K562 (cell line): ENCODE measurements around the gene RHBDL3. TPM values are rescaled to one million over a fixed set of nuclear protein-coding genes. Genes with fewer than 3 reads are reported as not detected.

Source experiments
- ATF7 ChIP-seq: fragments of 450-650 bp; IDR thresholded peaks from 2 replicates; pipeline ENCODE4 v1.7.1; 2014; ENCODE audit warnings: mild to moderate bottlenecking, moderate library complexity
- DMBX1 ChIP-seq: fragments of 250-450 bp; sonication (Bioruptor Pico); IDR thresholded peaks from 2 replicates; pipeline ENCODE4 v1.8.0; 2022; ENCODE audit warnings: inconsistent platforms, mild to moderate bottlenecking, moderate library complexity, borderline replicate concordance
- FOXJ2 ChIP-seq: fragments of 200-800 bp; sonication (Bioruptor generic); IDR thresholded peaks from 2 replicates; pipeline ENCODE4 v1.6.1; 2016; ENCODE audit warnings: missing genetic modification characterization, missing compliant biosample characterization
- KLF1 ChIP-seq: fragments of 450-650 bp; IDR thresholded peaks from 2 replicates; pipeline ENCODE4 v1.6.1; 2016; ENCODE audit warnings: missing genetic modification characterization, missing compliant biosample characterization
- KLF13 ChIP-seq: fragments of 450-650 bp; IDR thresholded peaks from 2 replicates; pipeline ENCODE4 v1.6.1; 2016; ENCODE audit warnings: missing genetic modification characterization, low read depth, mild to moderate bottlenecking, missing compliant biosample characterization, moderate library complexity, borderline replicate concordance
- LARP7 ChIP-seq: fragments of 450-650 bp; IDR thresholded peaks from 2 replicates; pipeline ENCODE4 v1.6.1; 2016
- POLR2AphosphoS2 ChIP-seq: IDR thresholded peaks from 2 replicates; pipeline ENCODE4 v1.6.1; 2012; ENCODE audit warnings: low read length, improper control_type of control experiment
- TCFL5 ChIP-seq: fragments of 250-450 bp; sonication (Bioruptor Pico); conservative IDR thresholded peaks from 2 replicates; pipeline ENCODE4 v1.6.1; 2021; ENCODE audit warnings: mild to moderate bottlenecking, moderate library complexity, matching md5 sums
- polyA plus RNA-seq, 8 experiments: library from polyadenylated mRNA; depleted of rRNA in 4 of 8; stranded (reverse) in 5 of 8; unstranded in 3 of 8; fragments of >200 nt; fragmentation: Nextera tagmentation in 2 of 8; fragmentation: Illumina TruSeq in 1 of 8; extraction: Ambion mirVana in 2 of 8; extraction: Trizol in 1 of 8; gene quantifications; 2 replicates each; pipeline versions ENCODE4 v1.2.1 to v1.2.3, GENCODE V29; 2011 to 2014; ENCODE audit warnings: inconsistent platforms in 1 of 8, missing spikeins in 1 of 8
- total RNA-seq, 7 experiments: library from RNA; depleted of rRNA in 6 of 7; stranded (reverse); fragments of >200 nt in 6 of 7; fragmentation: Illumina TruSeq in 2 of 7; extraction: Trizol in 2 of 7; gene quantifications; 2 replicates each; pipeline versions ENCODE4 v1.2.1 to v1.2.3, GENCODE V29; 2011 to 2021; ENCODE audit warnings: low replicate concordance in 1 of 7
- TF ChIP-seq, protein P1 (sequence below): fragments of 250-450 bp; sonication (Bioruptor Pico); IDR thresholded peaks from 2 replicates; pipeline ENCODE4 v1.4.0; 2020; ENCODE audit warnings: mild to moderate bottlenecking, moderate library complexity
- TF ChIP-seq, protein P2 (sequence below): fragments of 450-650 bp; IDR thresholded peaks from 2 replicates; pipeline ENCODE4 v1.6.1; 2016; ENCODE audit warnings: antibody characterized with exemption
- TF ChIP-seq, protein P3 (sequence below), 2 experiments: fragments of 200-800 bp in 1 of 2; sonication (Bioruptor generic) in 1 of 2; sonication (generic) in 1 of 2; formaldehyde crosslinking in 1 of 2; IDR thresholded peaks in 1 of 2; conservative IDR thresholded peaks in 1 of 2; 2 replicates each; pipeline versions ENCODE4 v1.5.0 to v1.6.1; 2016 to 2020; ENCODE audit warnings: missing compliant biosample characterization in 1 of 2, missing genetic modification characterization in 1 of 2, missing genetic modification reagents in 1 of 2
- TF ChIP-seq, protein P4 (sequence below): fragments of 250-450 bp; sonication (Bioruptor Pico); IDR thresholded peaks from 2 replicates; pipeline ENCODE4 v1.5.0; 2020; ENCODE audit warnings: mild to moderate bottlenecking, borderline replicate concordance
- TF ChIP-seq, protein P5 (sequence below): fragments of 450-650 bp; IDR thresholded peaks from 2 replicates; pipeline ENCODE4 v1.6.1; 2017; ENCODE audit warnings: mild to moderate bottlenecking, moderate library complexity
- TF ChIP-seq, protein P6 (sequence below): fragments of 450-650 bp; IDR thresholded peaks from 2 replicates; pipeline ENCODE4 v1.6.1; 2014; ENCODE audit warnings: low read depth, mild to moderate bottlenecking, moderate library complexity, borderline replicate concordance

The RHBDL3 gene
- total and polyA plus RNA-seq, 9 of the 15 experiments (the other 6 are each of a cell fraction or from before 2014, with no cell fraction given), result 0.06 to 0.31 (median 0.09) TPM; not detected in 4

DNA sequence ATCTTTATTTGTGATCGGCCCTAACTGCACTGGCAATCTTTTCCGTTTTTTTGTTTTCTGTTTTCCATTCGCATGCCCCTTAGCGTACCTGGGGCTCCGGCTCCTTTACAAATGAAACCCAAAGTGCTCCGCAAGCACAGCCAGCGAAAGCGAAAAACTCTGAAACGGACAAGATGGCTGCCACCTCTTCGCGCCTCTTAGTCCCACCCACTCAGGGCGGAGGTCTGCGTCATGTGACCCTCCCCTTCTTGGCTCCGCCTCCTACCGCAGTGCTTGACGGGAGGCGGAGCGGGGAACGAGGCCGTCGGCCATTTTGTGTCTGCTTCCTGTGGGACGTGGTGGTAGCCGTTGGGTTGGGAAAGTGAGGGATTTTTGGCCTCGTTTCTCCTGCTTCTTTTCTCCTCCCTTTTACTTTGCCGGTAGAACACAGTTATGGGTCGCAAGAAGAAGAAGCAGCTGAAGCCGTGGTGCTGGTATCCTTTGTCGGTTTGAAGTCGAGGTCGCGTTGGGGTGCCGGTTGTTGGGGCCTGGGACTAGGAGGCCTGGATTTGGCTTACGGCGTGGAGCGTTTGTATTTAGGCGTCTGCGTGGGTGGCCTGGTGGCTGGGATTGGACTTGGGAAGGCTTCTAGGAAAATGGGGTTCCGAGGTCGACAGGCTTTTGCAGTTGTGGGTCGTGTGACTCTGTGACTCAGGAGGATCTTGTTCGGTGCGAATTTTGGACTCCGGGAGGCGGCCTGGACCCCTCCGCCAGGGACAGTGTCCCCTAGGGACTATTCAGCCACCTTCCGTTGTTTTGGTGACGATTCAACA is 84.4 kb downstream of the RHBDL3 start, which contains the start of gene ZNF207 (continued):
- TF ChIP-seq ATF7, result 0 out of 2 replicates have a peak, but pooled peaks have one; percentile 43
- peak; percentile 66; the same call in 1 of the 2 replicates for TF ChIP-seq LARP7
- no peak for TF ChIP-seq DMBX1 (CRISPR knock-in tag)
- TF ChIP-seq, protein P1, sequence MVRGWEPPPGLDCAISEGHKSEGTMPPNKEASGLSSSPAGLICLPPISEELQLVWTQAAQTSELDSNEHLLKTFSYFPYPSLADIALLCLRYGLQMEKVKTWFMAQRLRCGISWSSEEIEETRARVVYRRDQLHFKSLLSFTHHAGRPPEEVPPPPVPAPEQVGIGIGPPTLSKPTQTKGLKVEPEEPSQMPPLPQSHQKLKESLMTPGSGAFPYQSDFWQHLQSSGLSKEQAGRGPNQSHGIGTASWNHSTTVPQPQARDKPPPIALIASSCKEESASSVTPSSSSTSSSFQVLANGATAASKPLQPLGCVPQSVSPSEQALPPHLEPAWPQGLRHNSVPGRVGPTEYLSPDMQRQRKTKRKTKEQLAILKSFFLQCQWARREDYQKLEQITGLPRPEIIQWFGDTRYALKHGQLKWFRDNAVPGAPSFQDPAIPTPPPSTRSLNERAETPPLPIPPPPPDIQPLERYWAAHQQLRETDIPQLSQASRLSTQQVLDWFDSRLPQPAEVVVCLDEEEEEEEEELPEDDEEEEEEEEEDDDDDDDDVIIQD (CRISPR knock-in tag), result 0 out of 2 replicates have a peak, but pooled peaks have one; percentile 50
- TF ChIP-seq, protein P2, sequence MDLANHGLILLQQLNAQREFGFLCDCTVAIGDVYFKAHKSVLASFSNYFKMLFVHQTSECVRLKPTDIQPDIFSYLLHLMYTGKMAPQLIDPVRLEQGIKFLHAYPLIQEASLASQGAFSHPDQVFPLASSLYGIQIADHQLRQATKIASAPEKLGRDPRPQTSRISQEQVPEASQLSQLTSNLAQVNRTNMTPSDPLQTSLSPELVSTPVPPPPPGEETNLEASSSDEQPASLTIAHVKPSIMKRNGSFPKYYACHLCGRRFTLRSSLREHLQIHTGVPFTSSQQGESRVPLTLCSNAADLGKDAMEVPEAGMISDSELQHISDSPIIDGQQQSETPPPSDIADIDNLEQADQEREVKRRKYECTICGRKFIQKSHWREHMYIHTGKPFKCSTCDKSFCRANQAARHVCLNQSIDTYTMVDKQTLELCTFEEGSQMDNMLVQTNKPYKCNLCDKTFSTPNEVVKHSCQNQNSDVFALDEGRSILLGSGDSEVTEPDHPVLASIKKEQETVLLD, result peak; percentile 46; the same call in 1 of the 2 replicates
- TF ChIP-seq, protein P3, sequence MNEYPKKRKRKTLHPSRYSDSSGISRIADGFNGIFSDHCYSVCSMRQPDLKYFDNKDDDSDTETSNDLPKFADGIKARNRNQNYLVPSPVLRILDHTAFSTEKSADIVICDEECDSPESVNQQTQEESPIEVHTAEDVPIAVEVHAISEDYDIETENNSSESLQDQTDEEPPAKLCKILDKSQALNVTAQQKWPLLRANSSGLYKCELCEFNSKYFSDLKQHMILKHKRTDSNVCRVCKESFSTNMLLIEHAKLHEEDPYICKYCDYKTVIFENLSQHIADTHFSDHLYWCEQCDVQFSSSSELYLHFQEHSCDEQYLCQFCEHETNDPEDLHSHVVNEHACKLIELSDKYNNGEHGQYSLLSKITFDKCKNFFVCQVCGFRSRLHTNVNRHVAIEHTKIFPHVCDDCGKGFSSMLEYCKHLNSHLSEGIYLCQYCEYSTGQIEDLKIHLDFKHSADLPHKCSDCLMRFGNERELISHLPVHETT (CRISPR knock-in tag; conservative IDR thresholded peaks at IDR 0.05 in 1 of 2, IDR thresholded peaks at IDR 0.05 in 1 of 2), result 0 out of 4 replicates have a peak, but pooled peaks of 1 of the 2 experiments have one; percentile 35
- no peak for TF ChIP-seq FOXJ2
- TF ChIP-seq POLR2AphosphoS2, result no peak; the same call in 1 of the 2 replicates
- TF ChIP-seq, protein P4, sequence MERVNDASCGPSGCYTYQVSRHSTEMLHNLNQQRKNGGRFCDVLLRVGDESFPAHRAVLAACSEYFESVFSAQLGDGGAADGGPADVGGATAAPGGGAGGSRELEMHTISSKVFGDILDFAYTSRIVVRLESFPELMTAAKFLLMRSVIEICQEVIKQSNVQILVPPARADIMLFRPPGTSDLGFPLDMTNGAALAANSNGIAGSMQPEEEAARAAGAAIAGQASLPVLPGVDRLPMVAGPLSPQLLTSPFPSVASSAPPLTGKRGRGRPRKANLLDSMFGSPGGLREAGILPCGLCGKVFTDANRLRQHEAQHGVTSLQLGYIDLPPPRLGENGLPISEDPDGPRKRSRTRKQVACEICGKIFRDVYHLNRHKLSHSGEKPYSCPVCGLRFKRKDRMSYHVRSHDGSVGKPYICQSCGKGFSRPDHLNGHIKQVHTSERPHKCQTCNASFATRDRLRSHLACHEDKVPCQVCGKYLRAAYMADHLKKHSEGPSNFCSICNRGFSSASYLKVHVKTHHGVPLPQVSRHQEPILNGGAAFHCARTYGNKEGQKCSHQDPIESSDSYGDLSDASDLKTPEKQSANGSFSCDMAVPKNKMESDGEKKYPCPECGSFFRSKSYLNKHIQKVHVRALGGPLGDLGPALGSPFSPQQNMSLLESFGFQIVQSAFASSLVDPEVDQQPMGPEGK (CRISPR knock-in tag), result 0 out of 2 replicates have a peak, but pooled peaks have one; percentile 16
- TF ChIP-seq, protein P5, sequence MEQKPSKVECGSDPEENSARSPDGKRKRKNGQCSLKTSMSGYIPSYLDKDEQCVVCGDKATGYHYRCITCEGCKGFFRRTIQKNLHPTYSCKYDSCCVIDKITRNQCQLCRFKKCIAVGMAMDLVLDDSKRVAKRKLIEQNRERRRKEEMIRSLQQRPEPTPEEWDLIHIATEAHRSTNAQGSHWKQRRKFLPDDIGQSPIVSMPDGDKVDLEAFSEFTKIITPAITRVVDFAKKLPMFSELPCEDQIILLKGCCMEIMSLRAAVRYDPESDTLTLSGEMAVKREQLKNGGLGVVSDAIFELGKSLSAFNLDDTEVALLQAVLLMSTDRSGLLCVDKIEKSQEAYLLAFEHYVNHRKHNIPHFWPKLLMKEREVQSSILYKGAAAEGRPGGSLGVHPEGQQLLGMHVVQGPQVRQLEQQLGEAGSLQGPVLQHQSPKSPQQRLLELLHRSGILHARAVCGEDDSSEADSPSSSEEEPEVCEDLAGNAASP, result no peak
- TF ChIP-seq KLF1 (tag), result peak; percentile 55; the same call in 1 of the 2 replicates
- TF ChIP-seq, protein P6, sequence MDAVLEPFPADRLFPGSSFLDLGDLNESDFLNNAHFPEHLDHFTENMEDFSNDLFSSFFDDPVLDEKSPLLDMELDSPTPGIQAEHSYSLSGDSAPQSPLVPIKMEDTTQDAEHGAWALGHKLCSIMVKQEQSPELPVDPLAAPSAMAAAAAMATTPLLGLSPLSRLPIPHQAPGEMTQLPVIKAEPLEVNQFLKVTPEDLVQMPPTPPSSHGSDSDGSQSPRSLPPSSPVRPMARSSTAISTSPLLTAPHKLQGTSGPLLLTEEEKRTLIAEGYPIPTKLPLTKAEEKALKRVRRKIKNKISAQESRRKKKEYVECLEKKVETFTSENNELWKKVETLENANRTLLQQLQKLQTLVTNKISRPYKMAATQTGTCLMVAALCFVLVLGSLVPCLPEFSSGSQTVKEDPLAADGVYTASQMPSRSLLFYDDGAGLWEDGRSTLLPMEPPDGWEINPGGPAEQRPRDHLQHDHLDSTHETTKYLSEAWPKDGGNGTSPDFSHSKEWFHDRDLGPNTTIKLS, result peak; percentile 85
- TF ChIP-seq TCFL5 (CRISPR knock-in tag), result no peak
- 0 out of 2 replicates have a peak, but pooled peaks have one; percentile 17 for TF ChIP-seq KLF13 (tag)
